ENCODE results near the gene PID1.

DNA sequence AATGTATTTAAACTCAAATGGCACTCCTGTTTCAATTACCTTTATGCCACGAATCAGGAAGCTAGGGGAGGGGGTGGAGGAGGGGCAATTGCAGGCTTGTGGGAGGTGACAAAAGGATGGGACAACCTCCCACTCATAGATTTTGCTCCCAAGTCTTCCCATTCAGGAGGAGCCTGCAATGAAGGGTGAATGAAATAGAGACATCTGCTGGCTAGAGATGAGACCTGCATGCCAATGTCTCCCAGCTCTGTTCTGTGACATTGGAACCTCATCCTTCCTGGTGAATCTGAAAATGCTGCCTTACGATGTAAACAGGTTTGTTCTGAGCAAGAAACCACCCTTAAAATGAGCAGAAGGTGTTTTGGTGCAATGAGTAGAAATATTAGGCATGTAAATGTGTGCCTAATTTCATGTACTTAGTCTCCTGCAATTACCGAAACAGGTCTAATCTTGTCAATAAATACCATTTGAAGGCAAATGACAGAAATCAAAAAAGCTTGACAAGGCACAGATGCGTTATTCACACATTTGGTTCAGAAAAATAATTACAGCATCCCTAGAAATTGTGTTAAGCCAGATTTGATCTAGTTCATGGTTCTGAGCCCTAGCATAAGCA lies 2.7 kb upstream of the PID1 start:
- TF ChIP-seq, protein P1, sequence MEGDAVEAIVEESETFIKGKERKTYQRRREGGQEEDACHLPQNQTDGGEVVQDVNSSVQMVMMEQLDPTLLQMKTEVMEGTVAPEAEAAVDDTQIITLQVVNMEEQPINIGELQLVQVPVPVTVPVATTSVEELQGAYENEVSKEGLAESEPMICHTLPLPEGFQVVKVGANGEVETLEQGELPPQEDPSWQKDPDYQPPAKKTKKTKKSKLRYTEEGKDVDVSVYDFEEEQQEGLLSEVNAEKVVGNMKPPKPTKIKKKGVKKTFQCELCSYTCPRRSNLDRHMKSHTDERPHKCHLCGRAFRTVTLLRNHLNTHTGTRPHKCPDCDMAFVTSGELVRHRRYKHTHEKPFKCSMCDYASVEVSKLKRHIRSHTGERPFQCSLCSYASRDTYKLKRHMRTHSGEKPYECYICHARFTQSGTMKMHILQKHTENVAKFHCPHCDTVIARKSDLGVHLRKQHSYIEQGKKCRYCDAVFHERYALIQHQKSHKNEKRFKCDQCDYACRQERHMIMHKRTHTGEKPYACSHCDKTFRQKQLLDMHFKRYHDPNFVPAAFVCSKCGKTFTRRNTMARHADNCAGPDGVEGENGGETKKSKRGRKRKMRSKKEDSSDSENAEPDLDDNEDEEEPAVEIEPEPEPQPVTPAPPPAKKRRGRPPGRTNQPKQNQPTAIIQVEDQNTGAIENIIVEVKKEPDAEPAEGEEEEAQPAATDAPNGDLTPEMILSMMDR (IDR thresholded peaks at IDR 0.05) = peak; percentile 58 to 85 (median 72)
- no peak for TF ChIP-seq POLR2A (IDR thresholded peaks at IDR 0.05)
